MM.1S (cell line): ENCODE results near the gene PPHLN1.
"Not testable (repeated sequence)": the region's sequence is repeated elsewhere in the genome, so short reads cannot be mapped to it uniquely, and the experiment has no call there.

Source experiments
- DNase-seq: peaks from one replicate; pipeline ENCODE4 v3.0.0-alpha.2; 2015
- H2AFZ ChIP-seq: fragments of 300-600 bp; sonication (generic); 2 replicates; pipeline ENCODE4 v1.6.0; 2016; ENCODE audit warnings: antibody characterized with exemption, low read length
- H3F3A ChIP-seq: fragments of 300-600 bp; sonication (generic); 2 replicates; pipeline ENCODE4 v1.6.1; 2016; ENCODE audit warnings: mild to moderate bottlenecking, antibody characterized with exemption, low read length, moderate library complexity, mixed read lengths; ENCODE audit not compliant: insufficient read depth
- H3K27ac ChIP-seq: fragments of 300-600 bp; sonication (generic); 2 replicates; pipeline ENCODE4 v1.5.1; 2016; ENCODE audit warnings: mild to moderate bottlenecking, low read length
- H3K27me3 ChIP-seq: fragments of 300-600 bp; sonication (generic); replicated peaks from 2 replicates; pipeline ENCODE4 v1.6.0; 2016; ENCODE audit warnings: low read length; ENCODE audit not compliant: insufficient read depth
- H3K36me3 ChIP-seq: fragments of 300-600 bp; sonication (generic); replicated peaks from 2 replicates; pipeline ENCODE4 v1.6.1; 2016; ENCODE audit warnings: mild to moderate bottlenecking, low read length, mixed read lengths; ENCODE audit not compliant: insufficient read depth
- H3K4me1 ChIP-seq: fragments of 300-600 bp; sonication (generic); 2 replicates; pipeline ENCODE4 v1.6.1; 2016; ENCODE audit warnings: low read length, mixed read lengths
- H3K4me2 ChIP-seq: fragments of 300-600 bp; sonication (generic); 2 replicates; pipeline ENCODE4 v1.6.0; 2016; ENCODE audit warnings: low read depth, low read length
- H3K4me3 ChIP-seq: fragments of 300-600 bp; sonication (generic); 2 replicates; pipeline ENCODE4 v1.5.1; 2016; ENCODE audit warnings: low read length, mixed read lengths
- H3K79me2 ChIP-seq: fragments of 300-600 bp; sonication (generic); 2 replicates; pipeline ENCODE4 v1.6.1; 2016; ENCODE audit warnings: mixed run types, low read length, mixed read lengths
- H3K9ac ChIP-seq: fragments of 300-600 bp; sonication (generic); 2 replicates; pipeline ENCODE4 v1.6.1; 2016; ENCODE audit warnings: low read length, mixed read lengths
- H3K9me2 ChIP-seq: fragments of 300-600 bp; sonication (generic); replicated peaks from 2 replicates; pipeline ENCODE4 v1.6.1; 2016; ENCODE audit warnings: mild to moderate bottlenecking, low read length, mixed read lengths; ENCODE audit not compliant: insufficient read depth
- H3K9me3 ChIP-seq: fragments of 300-600 bp; sonication (generic); replicated peaks from 2 replicates; pipeline ENCODE4 v1.6.1; 2016; ENCODE audit warnings: mild to moderate bottlenecking, low read length, mixed read lengths; ENCODE audit not compliant: insufficient read depth
- H4K20me1 ChIP-seq: fragments of 300-600 bp; sonication (generic); 2 replicates; pipeline ENCODE4 v1.6.1; 2016; ENCODE audit warnings: mild to moderate bottlenecking, low read length, moderate library complexity, mixed read lengths; ENCODE audit not compliant: insufficient read depth
- EZH2 ChIP-seq: fragments of 300-600 bp; sonication (generic); optimal IDR thresholded peaks from 2 replicates; pipeline ENCODE3; 2017; ENCODE audit warnings: low read depth, mild to moderate bottlenecking, antibody characterized with exemption, low read length, mixed read lengths
- EZH2phosphoT487 ChIP-seq: fragments of 300-600 bp; sonication (generic); IDR thresholded peaks from 2 replicates; pipeline ENCODE4 v1.6.1; 2018; ENCODE audit warnings: antibody characterized with exemption, low read length
- TF ChIP-seq, protein P1 (sequence below): fragments of 300-600 bp; sonication (generic); IDR thresholded peaks from 2 replicates; pipeline ENCODE4 v1.5.1; 2016; ENCODE audit warnings: antibody characterized with exemption, low read length, mixed read lengths

The PPHLN1 gene

DNA sequence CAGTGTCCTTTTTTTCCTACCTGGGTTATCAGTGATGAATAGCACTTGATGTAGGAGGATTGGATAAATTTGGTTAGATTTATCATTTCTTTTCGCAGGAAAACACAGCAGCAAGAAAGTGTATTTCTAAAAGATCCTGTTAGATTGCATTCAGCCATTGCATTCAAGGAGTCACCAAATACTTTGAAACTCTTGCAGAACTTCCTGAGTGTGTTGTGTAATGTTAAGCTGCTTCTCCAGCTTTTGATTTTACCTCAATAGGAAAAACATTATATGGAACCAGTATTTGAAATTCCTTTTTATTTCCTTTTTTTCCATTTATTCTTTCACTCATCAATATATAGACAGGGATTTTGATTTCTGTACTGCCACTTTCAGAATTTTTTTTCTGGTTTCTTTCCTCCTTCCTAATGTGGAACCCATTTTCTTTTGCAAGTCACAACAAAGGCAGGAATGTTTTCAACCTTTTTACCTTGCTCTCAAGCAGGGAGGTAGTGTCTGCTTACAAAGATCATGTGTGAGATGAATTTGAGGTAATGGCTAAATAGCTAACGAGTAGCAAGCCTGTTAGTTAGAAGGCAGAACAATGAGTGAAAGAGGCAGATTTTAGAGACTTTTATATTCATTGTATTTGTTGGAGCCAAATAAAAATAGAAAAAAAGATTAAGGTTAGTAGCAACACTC lies 56.2 kb downstream of the PPHLN1 start:
- TF ChIP-seq, protein P1, sequence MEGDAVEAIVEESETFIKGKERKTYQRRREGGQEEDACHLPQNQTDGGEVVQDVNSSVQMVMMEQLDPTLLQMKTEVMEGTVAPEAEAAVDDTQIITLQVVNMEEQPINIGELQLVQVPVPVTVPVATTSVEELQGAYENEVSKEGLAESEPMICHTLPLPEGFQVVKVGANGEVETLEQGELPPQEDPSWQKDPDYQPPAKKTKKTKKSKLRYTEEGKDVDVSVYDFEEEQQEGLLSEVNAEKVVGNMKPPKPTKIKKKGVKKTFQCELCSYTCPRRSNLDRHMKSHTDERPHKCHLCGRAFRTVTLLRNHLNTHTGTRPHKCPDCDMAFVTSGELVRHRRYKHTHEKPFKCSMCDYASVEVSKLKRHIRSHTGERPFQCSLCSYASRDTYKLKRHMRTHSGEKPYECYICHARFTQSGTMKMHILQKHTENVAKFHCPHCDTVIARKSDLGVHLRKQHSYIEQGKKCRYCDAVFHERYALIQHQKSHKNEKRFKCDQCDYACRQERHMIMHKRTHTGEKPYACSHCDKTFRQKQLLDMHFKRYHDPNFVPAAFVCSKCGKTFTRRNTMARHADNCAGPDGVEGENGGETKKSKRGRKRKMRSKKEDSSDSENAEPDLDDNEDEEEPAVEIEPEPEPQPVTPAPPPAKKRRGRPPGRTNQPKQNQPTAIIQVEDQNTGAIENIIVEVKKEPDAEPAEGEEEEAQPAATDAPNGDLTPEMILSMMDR: no peak
- TF ChIP-seq EZH2phosphoT487: no peak
- TF ChIP-seq EZH2: no peak
- H3K9ac ChIP-seq: no peak overlapping the region
- no peaks in the 10 kb centered on the region for H3K9me3 ChIP-seq
- H3K4me2 ChIP-seq: no peak overlapping the region
- H3K27me3 ChIP-seq: no peaks in the 10 kb centered on the region
- H3F3A ChIP-seq: no peaks in the 10 kb centered on the region
- no peak for DNase-seq
- no peaks in the 10 kb centered on the region for H3K9me2 ChIP-seq
- H3K4me3 ChIP-seq: no peak overlapping the region
- no peak overlapping the region for H2AFZ ChIP-seq
- H3K4me1 ChIP-seq: no peaks in the 10 kb centered on the region
- H3K27ac ChIP-seq: no peak overlapping the region
- H4K20me1 ChIP-seq: no peaks in the 10 kb centered on the region
- H3K36me3 ChIP-seq: no peaks in the 10 kb centered on the region
- no peaks in the 10 kb centered on the region for H3K79me2 ChIP-seq

GRCh38 chr12:42385326-42385841 lies 59.4 kb downstream of the PPHLN1 start:
- H4K20me1 ChIP-seq: no peaks in the 10 kb centered on the region
- H3K27me3 ChIP-seq: no peaks in the 10 kb centered on the region
- TF ChIP-seq EZH2: no peak
- no peak for TF ChIP-seq EZH2phosphoT487
- TF ChIP-seq, protein P1: no peak
- no peak overlapping the region for H3K9ac ChIP-seq
- no peaks in the 10 kb centered on the region for H3K79me2 ChIP-seq
- DNase-seq: no peak
- no peaks in the 10 kb centered on the region for H3K9me2 ChIP-seq
- H2AFZ ChIP-seq: no peak overlapping the region
- no peak overlapping the region for H3K27ac ChIP-seq
- H3K4me2 ChIP-seq: no peak overlapping the region
- H3K9me3 ChIP-seq: no peaks in the 10 kb centered on the region
- no peaks in the 10 kb centered on the region for H3F3A ChIP-seq
- H3K4me1 ChIP-seq: no peaks in the 10 kb centered on the region
- no peaks in the 10 kb centered on the region for H3K36me3 ChIP-seq
- H3K4me3 ChIP-seq: no peak overlapping the region

DNA sequence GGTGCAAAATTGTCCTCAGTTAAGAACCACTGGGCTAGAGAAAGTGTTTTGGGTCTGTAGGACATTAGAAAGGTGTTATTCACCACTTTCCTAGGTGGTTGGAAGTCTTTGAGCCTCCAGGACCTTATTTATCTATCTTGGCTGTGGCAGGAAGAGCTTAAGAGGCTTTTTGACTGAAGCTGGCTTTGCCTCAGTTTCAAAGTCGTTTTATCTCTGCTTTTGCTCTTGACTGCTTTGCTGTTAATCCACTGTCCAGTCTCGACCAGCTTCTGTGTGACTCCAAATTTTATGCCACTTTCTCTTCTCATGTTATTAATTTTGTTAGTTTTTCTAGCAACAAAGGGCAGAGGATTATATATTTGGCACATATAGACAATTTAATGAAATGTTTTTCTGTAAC lies 60.3 kb downstream of the PPHLN1 start:
- TF ChIP-seq EZH2 (no peak), EZH2phosphoT487 (no peak)
- TF ChIP-seq, protein P1: no peak

DNA sequence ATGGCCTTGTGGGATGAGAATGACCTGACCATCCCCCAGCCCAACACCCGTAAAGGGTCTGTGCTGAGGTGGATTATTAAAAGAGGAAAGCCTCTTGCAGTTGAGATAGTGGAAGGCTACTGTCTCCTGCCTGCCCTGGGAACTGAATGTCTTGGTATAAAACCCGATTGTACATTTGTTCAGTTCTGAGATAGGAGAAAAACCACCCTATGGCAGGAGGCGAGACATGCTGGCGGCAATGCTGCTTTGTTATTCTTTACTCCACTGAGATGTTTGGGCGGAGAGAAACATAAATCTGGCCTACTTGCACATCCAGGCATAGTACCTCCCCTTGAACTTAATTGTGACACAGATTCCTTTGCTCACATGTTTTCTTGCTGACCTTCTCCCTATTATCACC lies 62.1 kb downstream of the PPHLN1 start:
- DNase-seq, H3K36me3 ChIP-seq, H3K9me2 ChIP-seq: not testable (repeated sequence)

More for the DNA sequence above, 60.3 kb downstream of the PPHLN1 start:
- Histone ChIP-seq H3K9ac (no peak overlapping the region), H3K9me3 (no peaks in the 10 kb centered on the region), H3K9me2 (no peaks in the 10 kb centered on the region), H3K4me2 (no peak overlapping the region), H2AFZ (no peak overlapping the region), H3K36me3 (no peaks in the 10 kb centered on the region), H3K4me3 (no peak overlapping the region), H3K27me3 (no peaks in the 10 kb centered on the region), H3K27ac (no peak overlapping the region), H3F3A (no peaks in the 10 kb centered on the region), H3K4me1 (no peaks in the 10 kb centered on the region), H4K20me1 (no peaks in the 10 kb centered on the region), H3K79me2 (no peaks in the 10 kb centered on the region)
- no peak for DNase-seq

More for the DNA sequence above, 62.1 kb downstream of the PPHLN1 start:
- H4K20me1 ChIP-seq, H3K4me1 ChIP-seq, H2AFZ ChIP-seq, H3K4me3 ChIP-seq, H3K9me3 ChIP-seq, H3K4me2 ChIP-seq, H3K27ac ChIP-seq, H3K27me3 ChIP-seq, H3K9ac ChIP-seq, H3F3A ChIP-seq, H3K79me2 ChIP-seq: not testable (repeated sequence)
